Measurements from ENCODE around the gene ID4.

DNA sequence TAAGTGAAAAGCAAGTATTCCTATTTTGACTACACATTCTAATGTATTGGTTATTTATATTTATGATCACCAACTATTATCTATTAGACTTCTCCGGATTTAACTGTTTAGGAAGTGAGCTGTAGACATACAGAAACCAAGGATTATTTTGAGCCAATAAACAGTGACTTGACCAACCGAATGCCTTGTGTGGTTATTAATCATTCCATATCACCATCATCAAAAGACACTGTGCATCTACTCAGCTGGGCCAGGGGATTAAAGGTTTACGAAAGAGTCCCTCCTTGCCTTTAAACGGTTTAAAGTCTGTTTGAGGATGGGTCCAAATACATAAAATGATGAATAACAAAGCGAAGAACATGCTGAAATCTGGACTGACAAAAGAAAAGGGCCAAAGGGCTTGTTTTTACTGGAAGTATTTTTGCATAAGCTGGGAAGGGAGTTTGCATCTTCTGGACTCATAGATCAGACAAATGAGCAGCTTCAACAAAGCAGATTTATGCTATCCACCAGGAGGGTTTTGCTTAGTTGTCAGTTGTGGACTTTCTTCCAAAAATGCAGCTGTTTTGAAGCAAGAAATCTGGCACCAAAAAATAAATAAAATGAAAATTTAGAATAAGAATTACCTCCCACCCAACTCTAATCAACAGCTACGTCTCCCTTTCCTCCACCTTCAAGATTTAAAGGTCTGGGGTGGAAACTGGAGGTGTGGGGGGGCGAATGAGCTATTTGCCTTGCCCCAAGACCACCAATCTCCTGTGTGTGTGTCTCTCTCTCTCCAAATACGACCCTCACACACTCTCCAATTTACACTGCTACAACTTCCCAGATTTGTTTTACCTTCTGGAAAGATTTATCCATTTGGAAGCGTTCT, 33.6 kb upstream of the ID4 start:
- TF ChIP-seq, protein P1, sequence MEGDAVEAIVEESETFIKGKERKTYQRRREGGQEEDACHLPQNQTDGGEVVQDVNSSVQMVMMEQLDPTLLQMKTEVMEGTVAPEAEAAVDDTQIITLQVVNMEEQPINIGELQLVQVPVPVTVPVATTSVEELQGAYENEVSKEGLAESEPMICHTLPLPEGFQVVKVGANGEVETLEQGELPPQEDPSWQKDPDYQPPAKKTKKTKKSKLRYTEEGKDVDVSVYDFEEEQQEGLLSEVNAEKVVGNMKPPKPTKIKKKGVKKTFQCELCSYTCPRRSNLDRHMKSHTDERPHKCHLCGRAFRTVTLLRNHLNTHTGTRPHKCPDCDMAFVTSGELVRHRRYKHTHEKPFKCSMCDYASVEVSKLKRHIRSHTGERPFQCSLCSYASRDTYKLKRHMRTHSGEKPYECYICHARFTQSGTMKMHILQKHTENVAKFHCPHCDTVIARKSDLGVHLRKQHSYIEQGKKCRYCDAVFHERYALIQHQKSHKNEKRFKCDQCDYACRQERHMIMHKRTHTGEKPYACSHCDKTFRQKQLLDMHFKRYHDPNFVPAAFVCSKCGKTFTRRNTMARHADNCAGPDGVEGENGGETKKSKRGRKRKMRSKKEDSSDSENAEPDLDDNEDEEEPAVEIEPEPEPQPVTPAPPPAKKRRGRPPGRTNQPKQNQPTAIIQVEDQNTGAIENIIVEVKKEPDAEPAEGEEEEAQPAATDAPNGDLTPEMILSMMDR (conservative IDR thresholded peaks at IDR 0.05 in 1 of 2, IDR thresholded peaks at IDR 0.05 in 1 of 2; ENCODE audit: extremely low read depth in 1 of 2, insufficient read depth in 1 of 2, low read depth in 1 of 2, low read length in 2 of 2) = no peak
- TF ChIP-seq EZH2 (IDR thresholded peaks at IDR 0.05; ENCODE audit: borderline replicate concordance, low read length) = no peak

Measured in mammary epithelial cell (primary cell).